Activated CD8-positive, alpha-beta T cell treated with anti-CD3 and anti-CD28 coated beads for 36 hours (primary cell): ENCODE results near the gene SLC17A3. TPM values are rescaled to one million over a fixed set of nuclear protein-coding genes. Genes with fewer than 3 reads are reported as not detected.

Experiments used
- ATAC-seq: fragments of 200-7000 bp; cut with Tn5 transposase; one replicate; pipeline ENCODE4 v1.10.0; 2021; ENCODE audit warnings: mild to moderate bottlenecking, moderate library complexity
- CTCF ChIA-PET: fragments of 350-600 bp; sonication (Branson Sonifier 250); formaldehyde crosslinking; loops from one replicate; lab custom pipeline; 2021; ENCODE audit warnings: antibody characterized with exemption; lab: Charles Lee
- POLR2A ChIA-PET: fragments of 350-600 bp; sonication (Branson Sonifier 250); formaldehyde crosslinking; loops from one replicate; lab custom pipeline; 2021; ENCODE audit warnings: antibody characterized with exemption; lab: Charles Lee
- DNase-seq: peaks from one replicate; pipeline ENCODE4 v3.0.0-alpha.2; 2020
- H3K27ac Mint-ChIP-seq: one replicate; pipeline ENCODE4 v1.8.0; 2021; ENCODE audit warnings: mild to moderate bottlenecking, mixed read lengths
- H3K27me3 Mint-ChIP-seq: one replicate; pipeline ENCODE4 v1.8.0; 2021; ENCODE audit warnings: mixed read lengths
- H3K36me3 Mint-ChIP-seq: one replicate; pipeline ENCODE4 v1.8.0; 2021; ENCODE audit warnings: low read depth, mixed read lengths
- H3K4me1 Mint-ChIP-seq: one replicate; pipeline ENCODE4 v1.8.0; 2021; ENCODE audit warnings: low read depth, mixed read lengths
- H3K4me3 Mint-ChIP-seq: one replicate; pipeline ENCODE4 v1.8.0; 2021; ENCODE audit warnings: mild to moderate bottlenecking, moderate library complexity, mixed read lengths
- H3K9me3 Mint-ChIP-seq: one replicate; pipeline ENCODE4 v1.8.0; 2021; ENCODE audit warnings: mixed read lengths
- intact Hi-C: fragments of 100-400 bp; cut with micrococcal nuclease; formaldehyde crosslinking; loops from one replicate; pipeline ENCODE4 v1.10.0; 2022
- total RNA-seq, 2 experiments: library from RNA; stranded (reverse); gene quantifications; one replicate each; pipeline ENCODE4 v1.2.3, GENCODE V29; 2021
- TF ChIP-seq, protein P1 (sequence below): fragments of 200-600 bp; IDR thresholded peaks from one replicate; pipeline ENCODE4 v1.8.0; 2022; ENCODE audit warnings: antibody characterized with exemption, mild to moderate bottlenecking

SLC17A3 gene
- total RNA-seq, 2 experiments from 2014 or later = not detected

DNA sequence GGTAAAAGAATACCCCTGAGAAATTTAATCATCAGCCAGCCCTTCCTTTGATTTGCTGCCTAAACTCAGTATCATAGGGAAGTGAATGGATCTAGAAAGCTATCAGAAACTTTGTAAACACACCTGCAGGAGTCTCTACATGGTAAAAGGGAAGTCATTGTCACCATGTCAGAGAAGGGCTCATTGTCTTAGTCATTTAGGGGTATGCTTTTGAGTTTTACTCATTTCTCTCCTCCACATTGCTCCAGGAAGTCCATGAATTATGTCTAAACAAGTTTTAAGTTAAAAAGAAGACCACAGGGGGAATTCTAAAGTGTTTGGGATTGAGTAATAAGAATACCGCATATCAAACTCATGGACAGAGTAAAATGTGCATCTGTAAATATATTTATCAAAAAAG is 44.7 kb downstream of the SLC17A3 start:
- CTCF ChIA-PET = no interaction called here
- Mint-ChIP-seq H3K9me3 (peaks cover 5% of the 10 kb centered on the region), H3K36me3 (no peaks in the 10 kb centered on the region), H3K4me1 (peaks cover 3% of the 10 kb centered on the region), H3K27me3 (peaks cover 15% of the 10 kb centered on the region), H3K4me3 (no peak overlapping the region), H3K27ac (no peak overlapping the region)
- DNase-seq (no peak), ATAC-seq (no peak)
- TF ChIP-seq, protein P1, sequence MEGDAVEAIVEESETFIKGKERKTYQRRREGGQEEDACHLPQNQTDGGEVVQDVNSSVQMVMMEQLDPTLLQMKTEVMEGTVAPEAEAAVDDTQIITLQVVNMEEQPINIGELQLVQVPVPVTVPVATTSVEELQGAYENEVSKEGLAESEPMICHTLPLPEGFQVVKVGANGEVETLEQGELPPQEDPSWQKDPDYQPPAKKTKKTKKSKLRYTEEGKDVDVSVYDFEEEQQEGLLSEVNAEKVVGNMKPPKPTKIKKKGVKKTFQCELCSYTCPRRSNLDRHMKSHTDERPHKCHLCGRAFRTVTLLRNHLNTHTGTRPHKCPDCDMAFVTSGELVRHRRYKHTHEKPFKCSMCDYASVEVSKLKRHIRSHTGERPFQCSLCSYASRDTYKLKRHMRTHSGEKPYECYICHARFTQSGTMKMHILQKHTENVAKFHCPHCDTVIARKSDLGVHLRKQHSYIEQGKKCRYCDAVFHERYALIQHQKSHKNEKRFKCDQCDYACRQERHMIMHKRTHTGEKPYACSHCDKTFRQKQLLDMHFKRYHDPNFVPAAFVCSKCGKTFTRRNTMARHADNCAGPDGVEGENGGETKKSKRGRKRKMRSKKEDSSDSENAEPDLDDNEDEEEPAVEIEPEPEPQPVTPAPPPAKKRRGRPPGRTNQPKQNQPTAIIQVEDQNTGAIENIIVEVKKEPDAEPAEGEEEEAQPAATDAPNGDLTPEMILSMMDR = no peak
- POLR2A ChIA-PET = interaction anchor here (0.6 kb wide), 1 partner anchor 114 kb away, joined by 4 read pairs; no protein-coding TSS in a partner anchor
- intact Hi-C loops = no loop called here

DNA sequence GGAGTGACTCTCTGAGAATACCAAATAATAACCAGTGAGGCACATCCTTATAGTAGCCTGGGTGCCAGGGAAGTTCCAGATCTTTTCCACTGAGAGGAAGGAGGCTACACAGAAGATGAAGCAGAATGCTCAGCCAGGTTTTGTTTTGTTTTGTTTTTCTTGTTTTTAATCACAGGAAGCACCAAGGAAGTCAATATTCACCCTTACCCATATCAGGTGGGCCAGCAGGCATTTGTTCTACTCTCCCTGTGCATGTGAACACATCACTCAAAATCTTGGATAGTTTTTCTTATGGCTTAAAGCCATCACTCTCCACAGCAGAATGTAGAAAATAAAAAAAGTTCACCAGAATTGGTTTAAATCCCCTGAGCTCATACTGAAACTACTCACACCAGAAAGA is 52.7 kb downstream of the SLC17A3 start:
- Mint-ChIP-seq H3K9me3 (peaks cover 5% of the 10 kb centered on the region), H3K4me3 (no peak overlapping the region), H3K27me3 (peaks cover 16% of the 10 kb centered on the region), H3K4me1 (no peaks in the 10 kb centered on the region), H3K36me3 (no peaks in the 10 kb centered on the region), H3K27ac (no peak overlapping the region)
- DNase-seq (no peak), ATAC-seq (no peak)
- POLR2A ChIA-PET = no interaction called here
- intact Hi-C loops = no loop called here
- CTCF ChIA-PET = no interaction called here
- TF ChIP-seq, protein P1 = no peak

DNA sequence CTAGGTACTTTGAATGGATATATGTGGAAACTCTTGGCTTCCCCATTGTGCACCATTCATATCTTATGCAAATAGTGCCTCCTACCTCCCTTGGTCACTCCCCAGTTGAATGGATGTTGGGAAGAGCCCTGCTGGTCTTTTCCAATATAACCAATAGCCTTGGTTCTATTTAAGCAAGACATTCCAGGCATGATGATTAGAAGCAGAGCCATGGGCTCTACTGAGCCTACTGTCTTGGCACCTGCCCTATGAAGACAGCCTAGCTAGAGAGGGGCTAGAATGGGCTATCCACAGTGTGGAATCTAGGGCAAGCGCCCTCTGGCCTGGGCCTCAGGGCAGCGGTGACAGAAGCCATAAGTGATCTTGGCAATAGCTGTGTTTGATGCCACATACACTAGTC is 57.8 kb downstream of the SLC17A3 start:
- POLR2A ChIA-PET = no interaction called here
- Mint-ChIP-seq H3K4me1 (no peaks in the 10 kb centered on the region), H3K36me3 (no peaks in the 10 kb centered on the region), H3K27me3 (peaks cover 8% of the 10 kb centered on the region), H3K4me3 (no peak overlapping the region), H3K9me3 (no peaks in the 10 kb centered on the region), H3K27ac (no peak overlapping the region)
- ATAC-seq (no peak), DNase-seq (no peak)
- CTCF ChIA-PET = no interaction called here
- intact Hi-C loops = no loop called here
- TF ChIP-seq, protein P1 = no peak

DNA sequence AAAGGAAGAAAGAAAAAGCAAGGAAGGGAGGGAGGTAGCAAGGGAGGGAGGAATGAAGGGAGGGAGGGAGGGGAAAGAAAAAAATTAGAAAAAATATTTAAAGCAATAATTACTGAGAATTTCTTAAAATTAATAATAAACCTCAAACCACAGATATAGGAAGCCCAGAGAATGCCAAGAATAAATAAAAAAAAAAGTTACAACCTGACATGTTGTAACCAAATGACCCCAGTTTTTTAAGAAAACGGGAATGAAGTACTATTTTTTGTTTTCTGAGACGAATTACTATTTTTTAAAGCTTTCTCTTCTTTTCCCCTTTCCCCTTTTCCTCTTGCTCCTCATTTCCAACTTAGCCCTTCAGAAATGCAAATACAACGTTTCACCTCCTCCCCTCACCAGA is 58.8 kb downstream of the SLC17A3 start:
- no peak overlapping the region for H3K27ac Mint-ChIP-seq

DNA sequence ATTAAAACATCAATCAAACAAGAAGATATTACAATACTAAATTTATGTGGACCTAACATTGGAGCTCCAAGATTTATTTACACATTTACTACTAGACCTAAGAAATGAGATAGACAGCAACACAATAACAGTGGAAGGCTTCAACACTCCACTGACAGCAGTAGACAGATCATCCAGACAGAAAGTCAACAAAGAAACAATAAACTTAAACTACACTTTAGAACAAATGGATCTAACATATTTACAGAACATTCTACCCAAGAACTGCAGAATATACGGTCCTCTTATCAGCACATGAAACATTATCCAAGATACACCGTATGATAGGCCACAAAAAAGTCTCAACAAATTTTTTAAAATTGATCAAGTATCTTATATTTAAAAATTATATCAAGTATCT is 69.2 kb downstream of the SLC17A3 start:
- TF ChIP-seq, protein P1 = no peak
- intact Hi-C loops = no loop called here
- H3K27ac Mint-ChIP-seq = no peak overlapping the region
- H3K9me3 Mint-ChIP-seq = no peaks in the 10 kb centered on the region
- H3K36me3 Mint-ChIP-seq = no peaks in the 10 kb centered on the region
- peaks cover 15% of the 10 kb centered on the region for H3K27me3 Mint-ChIP-seq
- POLR2A ChIA-PET = no interaction called here
- ATAC-seq (no peak), DNase-seq (no peak)
- CTCF ChIA-PET = interaction anchor here (1.1 to 1.2 kb wide), 2 partner anchors 17 to 69 kb away, joined by 3 to 4 read pairs; partner anchors contain the start of gene SLC17A3
- no peak overlapping the region for H3K4me3 Mint-ChIP-seq
- H3K4me1 Mint-ChIP-seq = no peaks in the 10 kb centered on the region

More for the DNA sequence above, 58.8 kb downstream of the SLC17A3 start:
- no peak for ATAC-seq
- ChIA-PET POLR2A (no interaction called here), CTCF (no interaction called here)
- peaks cover 8% of the 10 kb centered on the region for H3K27me3 Mint-ChIP-seq
- H3K4me1 Mint-ChIP-seq = no peaks in the 10 kb centered on the region
- no peaks in the 10 kb centered on the region for H3K9me3 Mint-ChIP-seq
- no peak for DNase-seq
- no peak overlapping the region for H3K4me3 Mint-ChIP-seq
- H3K36me3 Mint-ChIP-seq = no peaks in the 10 kb centered on the region
- intact Hi-C loops = no loop called here
- TF ChIP-seq, protein P1 = no peak
